Measurements from ENCODE around the gene AMOTL2.

The AMOTL2 gene

DNA sequence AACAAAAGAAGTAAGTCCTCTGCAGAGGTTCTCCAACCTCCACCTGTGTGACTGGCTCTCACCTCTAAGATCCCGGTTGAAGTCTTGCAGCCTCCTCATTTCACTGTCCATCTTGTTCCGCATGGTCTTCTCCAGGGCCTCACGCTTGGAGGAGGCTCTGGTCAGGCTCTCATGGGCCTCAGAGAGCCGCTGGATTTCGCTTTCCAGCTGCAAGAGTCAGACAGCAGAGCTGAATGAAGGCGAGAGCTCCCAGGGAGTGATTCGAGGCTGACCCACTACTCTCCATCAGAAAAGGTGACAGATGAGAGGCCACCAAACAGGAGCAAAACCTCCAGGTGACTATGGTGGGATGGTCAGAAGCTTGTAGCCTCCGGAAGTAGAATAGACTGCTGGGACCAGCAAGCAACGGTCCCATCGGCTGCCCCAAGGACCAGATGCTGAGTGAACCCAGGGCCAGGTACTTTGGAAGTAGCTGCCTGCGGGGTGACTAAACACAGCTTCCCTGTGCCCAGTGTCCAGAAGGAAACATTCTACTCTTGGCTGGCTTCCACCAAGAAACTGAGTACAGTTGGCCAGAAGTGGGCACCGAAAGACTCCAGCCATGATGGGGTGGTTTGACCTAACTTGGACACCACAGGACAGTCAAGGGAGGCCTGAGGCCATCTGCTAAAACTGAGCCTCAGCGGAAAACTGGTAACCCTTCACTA is 7.9 kb downstream of the AMOTL2 start:
- DNase-seq (ENCODE audit: low read depth) = no peak

GRCh38 chr3:134365766-134366065 is 8.5 kb downstream of the AMOTL2 start:
- no peak for DNase-seq (ENCODE audit: low read depth)

GRCh38 chr3:134364936-134365765 is 9.1 kb downstream of the AMOTL2 start:
- no peak for DNase-seq (ENCODE audit: low read depth)

DNA sequence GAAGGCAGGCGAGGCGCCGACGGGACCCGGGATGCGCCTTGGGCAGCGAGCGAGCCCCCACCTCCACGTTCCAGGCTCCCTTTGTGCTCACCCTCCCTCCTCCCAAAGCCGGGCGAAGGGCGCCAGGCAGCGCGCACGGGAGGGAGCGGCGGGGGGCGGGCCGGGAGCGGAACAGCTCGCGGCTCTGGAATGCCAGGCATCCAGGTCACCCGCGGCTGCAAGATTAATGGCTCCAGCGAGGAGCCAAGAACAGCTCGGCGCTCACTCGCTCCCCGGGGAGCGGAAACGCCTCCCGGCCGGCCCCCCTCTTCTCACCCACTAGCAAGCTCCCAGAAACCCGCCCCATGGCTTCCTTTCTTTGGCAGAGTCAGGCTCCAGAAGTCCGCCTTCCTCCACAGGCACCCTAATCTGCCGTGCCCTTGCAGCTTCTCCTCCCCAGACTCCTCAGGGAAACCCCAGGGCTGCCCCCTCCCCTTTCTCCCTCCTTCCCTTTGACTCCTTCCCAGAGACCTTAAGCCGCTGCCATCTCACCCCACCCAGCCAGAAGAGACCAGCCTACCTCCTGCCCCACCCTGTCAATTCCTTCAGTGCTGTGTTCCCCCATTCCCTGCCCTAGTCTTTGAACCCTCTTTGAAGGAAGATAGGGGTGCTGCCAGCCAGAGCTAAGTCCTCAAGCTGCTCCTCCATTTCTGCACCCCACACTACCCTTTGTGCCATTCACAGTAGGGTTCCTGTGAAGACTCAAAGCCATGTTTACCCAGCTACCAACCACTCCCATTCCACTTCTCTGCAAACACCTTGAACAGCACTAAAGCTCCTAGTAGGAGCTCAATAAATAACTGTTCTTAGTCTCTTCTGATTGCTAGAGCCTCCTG is 9.9 kb downstream of the AMOTL2 start:
- no peak for DNase-seq (ENCODE audit: low read depth)

DNA sequence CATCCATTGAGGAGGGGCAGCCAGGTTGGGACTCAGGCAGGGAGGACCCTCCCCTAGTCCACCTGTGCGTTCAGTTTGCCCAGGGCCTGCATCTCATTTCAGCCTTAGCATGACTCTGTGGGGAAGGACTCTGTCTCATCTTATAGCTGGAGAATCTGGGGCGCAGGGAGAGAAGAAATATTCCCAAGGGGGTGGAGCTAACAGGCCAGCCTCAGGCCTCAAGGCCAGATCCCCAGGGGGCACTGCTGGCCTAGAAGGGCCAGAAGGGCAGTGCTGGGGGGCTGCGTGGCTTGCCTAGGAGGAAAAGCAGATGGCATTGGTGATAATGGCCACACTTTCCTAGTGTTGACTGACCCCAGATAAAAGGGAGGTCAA is 10.9 kb downstream of the AMOTL2 start:
- no peak for DNase-seq (ENCODE audit: low read depth)

GRCh38 chr3:134362670-134363380 is 11.4 kb downstream of the AMOTL2 start:
- no peak for DNase-seq (ENCODE audit: low read depth)

DNA sequence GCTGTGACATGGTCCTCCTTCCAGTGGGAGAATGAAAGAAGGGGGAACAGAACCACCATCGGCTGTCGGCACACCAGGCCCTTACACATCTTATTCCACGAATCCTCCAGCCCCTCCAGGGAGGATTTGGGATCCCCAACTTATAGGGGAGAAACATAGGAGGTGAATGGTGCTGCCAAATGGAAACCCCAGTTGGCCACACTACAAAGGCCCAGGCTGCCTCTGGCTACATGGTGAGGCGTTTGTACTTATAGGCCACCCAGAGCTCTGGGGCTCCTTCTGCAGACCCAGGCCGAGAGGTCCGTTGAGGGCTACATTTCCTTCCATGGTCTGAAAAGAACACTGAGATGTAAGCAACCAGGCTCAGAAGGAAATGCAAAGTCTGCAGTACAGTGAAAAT is 12.0 kb downstream of the AMOTL2 start:
- no peak for DNase-seq (ENCODE audit: low read depth)

- DNase-seq (ENCODE audit: low read depth) = no peak
Measured at GRCh38 chr3:134361162-134361835, 12.9 kb downstream of the AMOTL2 start.

- no peak for DNase-seq (ENCODE audit: low read depth)
Measured at GRCh38 chr3:134360046-134360445, 14.2 kb downstream of the AMOTL2 start.

GRCh38 chr3:134359121-134360010 is 14.9 kb downstream of the AMOTL2 start:
- DNase-seq (ENCODE audit: low read depth) = no peak

- DNase-seq (ENCODE audit: low read depth) = no peak
Measured at GRCh38 chr3:134357914-134358811, 16.1 kb downstream of the AMOTL2 start.

- no peak for DNase-seq (ENCODE audit: low read depth)
Measured at GRCh38 chr3:134357261-134357913, 16.9 kb downstream of the AMOTL2 start.

- DNase-seq (ENCODE audit: low read depth) = no peak
Measured at GRCh38 chr3:134356411-134357040, 17.7 kb downstream of the AMOTL2 start.

DNA sequence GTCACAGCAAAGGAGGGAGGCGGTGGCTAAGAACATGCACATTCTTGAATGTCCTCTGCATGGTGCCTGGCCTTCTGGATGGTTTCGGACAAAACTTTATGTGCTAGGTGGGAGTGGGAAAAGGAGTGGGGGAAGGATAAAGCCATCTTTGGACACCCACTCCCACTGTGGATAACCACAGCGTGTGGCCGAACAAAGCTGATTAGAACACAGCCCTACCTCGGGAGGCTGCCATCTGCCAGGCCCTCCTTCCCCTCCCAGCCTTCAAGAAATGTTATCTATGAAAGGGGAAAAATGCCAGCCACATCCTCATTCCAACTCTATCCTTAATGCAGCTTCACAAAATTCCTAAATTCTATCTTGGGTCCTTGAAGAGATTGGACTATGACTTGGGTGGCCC is 18.8 kb downstream of the AMOTL2 start:
- DNase-seq (ENCODE audit: low read depth) = no peak

GRCh38 chr3:134354612-134355251 is 19.5 kb downstream of the AMOTL2 start:
- no peak for DNase-seq (ENCODE audit: low read depth)

DNA sequence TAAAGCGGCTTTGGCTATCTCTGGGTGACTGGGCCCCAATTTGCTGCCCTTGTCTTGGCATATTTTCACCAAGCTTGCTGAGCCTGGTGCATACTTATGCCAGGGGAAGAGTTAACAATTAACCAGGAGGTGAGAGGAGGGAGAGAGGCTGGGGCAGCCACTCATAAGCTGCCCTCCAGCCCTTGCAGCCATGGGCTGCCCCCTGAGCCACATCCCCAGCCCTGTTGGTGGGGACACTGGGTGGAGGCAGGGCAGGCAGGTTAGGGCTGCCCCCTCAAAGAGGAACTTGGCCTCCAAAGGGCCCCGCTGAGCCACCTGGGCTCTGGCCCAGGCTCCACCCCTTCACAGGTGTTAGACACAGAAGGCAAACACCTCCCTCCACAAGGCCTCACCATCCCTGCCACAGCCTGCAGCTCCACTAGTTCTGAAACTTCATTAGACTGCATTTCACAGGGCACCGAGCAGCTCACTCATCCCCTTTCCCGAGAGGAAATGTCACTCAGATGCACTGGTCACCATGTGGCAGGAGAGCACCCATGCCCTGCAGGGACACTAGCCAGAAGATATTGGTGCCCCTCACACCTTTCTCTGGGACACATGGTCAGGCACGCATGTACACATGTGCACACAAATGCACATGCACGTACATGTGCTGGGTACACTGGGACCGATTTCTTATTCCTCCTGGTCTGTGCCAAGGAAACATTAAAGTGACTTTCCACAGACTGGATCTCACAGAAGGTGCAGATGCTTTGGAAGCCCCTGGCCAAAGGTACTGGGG is 20.2 kb downstream of the AMOTL2 start:
- no peak for DNase-seq (ENCODE audit: low read depth)

DNA sequence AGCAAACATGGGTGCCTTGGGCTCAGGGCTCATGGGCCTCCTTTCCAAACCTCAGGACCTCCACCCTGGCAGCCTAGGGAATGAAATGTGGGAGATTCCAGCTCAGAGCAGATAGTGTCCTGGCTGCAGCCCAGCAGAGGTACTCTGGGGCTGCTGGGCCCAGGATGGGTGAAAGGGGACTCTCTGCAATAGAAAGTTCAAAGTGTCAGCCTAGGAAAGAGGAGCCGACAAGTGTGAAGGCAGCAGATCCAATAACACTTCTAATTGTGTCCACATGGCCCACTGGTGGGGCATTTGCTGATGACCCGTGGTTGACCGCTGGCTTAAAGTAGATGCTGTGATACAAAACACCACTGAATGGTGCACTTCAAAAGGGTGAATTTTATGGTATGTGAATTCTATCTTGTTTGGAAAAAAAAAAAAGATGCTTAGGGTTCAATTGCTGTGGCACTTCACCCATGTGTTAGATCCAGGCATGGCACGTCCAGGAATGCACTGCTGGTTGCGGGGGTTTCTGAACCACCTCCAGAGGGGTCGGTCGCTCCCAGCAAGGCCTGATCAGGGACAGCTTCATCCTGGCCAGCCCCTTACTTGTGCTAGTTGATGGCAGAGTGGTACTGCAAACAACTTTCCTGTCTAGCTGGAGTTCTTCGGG is 20.9 kb downstream of the AMOTL2 start:
- no peak for DNase-seq (ENCODE audit: low read depth)
